ENCODE measurements around the gene EHMT1.

- TF ChIP-seq REST (IDR thresholded peaks at IDR 0.05; ENCODE audit: insufficient read depth in 1 of 2, low read depth in 2 of 2, low read length in 1 of 2), result no peak
- no peak for TF ChIP-seq CTCF (IDR thresholded peaks at IDR 0.05)
- TF ChIP-seq POLR2AphosphoS5 (IDR thresholded peaks at IDR 0.05; ENCODE audit: low read depth, low read length), result no peak
- TF ChIP-seq SIN3A (IDR thresholded peaks at IDR 0.05; ENCODE audit: borderline replicate concordance, insufficient read depth, low read depth, low read length), result no peak
- TF ChIP-seq TCF7L2 (IDR thresholded peaks at IDR 0.05; ENCODE audit: low read depth, low read length), result no peak
Observed at GRCh38 chr9:137733429-137733828, 114.6 kb downstream of the EHMT1 start.

Data from Panc1 (cell line).